ENCODE data around the gene CIAO1. TPM values are rescaled to one million over a fixed set of nuclear protein-coding genes. Genes with fewer than 3 reads are reported as not detected.
"Not testable (repeated sequence)": the region's sequence is repeated elsewhere in the genome, so short reads cannot be mapped to it uniquely, and the experiment has no call there.

The CIAO1 gene
- total RNA-seq: 10 to 100 TPM; 57.5 to 67.1 (median 60.6) TPM
- long read RNA-seq, donor 1, transcript CIAO1-203 (7 exons, 1,533 nt): major isoform, 96 of 128 reads
- long read RNA-seq, donor 1, partial matches to known transcripts: 8 of 128 reads
- long read RNA-seq, donor 1, other reads (novel, unspliced or antisense): 24 of 128 reads
- long read RNA-seq, donor 2, transcript CIAO1-203 (7 exons, 1,533 nt): major isoform, 65 of 79 reads
- long read RNA-seq, donor 2, partial matches to known transcripts: 1 of 79 reads
- long read RNA-seq, donor 2, other reads (novel, unspliced or antisense): 13 of 79 reads

- intact Hi-C loops (cut with DNase I, micrococcal nuclease): loop anchor here in 1 of 2 donors (10.0 kb wide), 1 partner anchor 61 kb away; the partner anchor contains the start of gene STARD7
- H3K9me3 ChIP-seq: no peaks in the 10 kb centered on the region
- TF ChIP-seq CTCF (IDR thresholded peaks at IDR 0.05): peak; percentile 17
- peaks cover 37% of the 10 kb centered on the region for H3K4me1 ChIP-seq (ENCODE audit: low read depth)
- H3K36me3 ChIP-seq (ENCODE audit: low read depth): peaks cover 3% of the 10 kb centered on the region
- H3K4me3 ChIP-seq: peak within 1 kb of the TSS; percentile 57
- peak; percentile 95 for ATAC-seq
- peak; percentile 97 to 100 (median 99) for DNase-seq
Measured at GRCh38 chr2:96265840-96266679, at the start of gene CIAO1, which contains the start of gene TMEM127. Gene CIAO1, plus strand, starts transcription at chr2:96266225. Its CDS starts 126 bp downstream, at chr2:96266351. Gene TMEM127, minus strand, starts transcription at chr2:96265997. Its CDS starts 616 bp downstream, at chr2:96265381.

GRCh38 chr2:96218508-96219131 is 47.4 kb upstream of the CIAO1 start:
- no peak for TF ChIP-seq CTCF (IDR thresholded peaks at IDR 0.05)
- H3K9me3 ChIP-seq: no peaks in the 10 kb centered on the region
- intact Hi-C loops (cut with DNase I, micrococcal nuclease): no loop called here
- ATAC-seq: no peak
- no peaks in the 10 kb centered on the region for H3K36me3 ChIP-seq (ENCODE audit: low read depth)
- no peak overlapping the region for H3K4me3 ChIP-seq
- no peak for DNase-seq
- no peaks in the 10 kb centered on the region for H3K4me1 ChIP-seq (ENCODE audit: low read depth)

GRCh38 chr2:96219959-96220358 is 46.1 kb upstream of the CIAO1 start:
- DNase-seq; intact Hi-C loops (cut with DNase I, micrococcal nuclease); H3K9me3 ChIP-seq; H3K36me3 ChIP-seq (ENCODE audit: low read depth); H3K4me3 ChIP-seq; H3K4me1 ChIP-seq (ENCODE audit: low read depth); ATAC-seq: not testable (repeated sequence)

- H3K36me3 ChIP-seq (ENCODE audit: low read depth); H3K4me3 ChIP-seq; H3K9me3 ChIP-seq; DNase-seq; intact Hi-C loops (cut with DNase I, micrococcal nuclease); H3K4me1 ChIP-seq (ENCODE audit: low read depth); ATAC-seq: not testable (repeated sequence)
Measured at GRCh38 chr2:96221106-96221505, 44.9 kb upstream of the CIAO1 start.

- Histone ChIP-seq H3K36me3 (ENCODE audit: low read depth) (no peaks in the 10 kb centered on the region), H3K9me3 (no peaks in the 10 kb centered on the region), H3K4me3 (no peak overlapping the region), H3K4me1 (ENCODE audit: low read depth) (no peaks in the 10 kb centered on the region)
- no peak for TF ChIP-seq CTCF (IDR thresholded peaks at IDR 0.05)
- ATAC-seq (peak; percentile 51), DNase-seq (no peak)
- intact Hi-C loops (cut with DNase I, micrococcal nuclease): no loop called here
Measured at GRCh38 chr2:96225016-96225533, 41.0 kb upstream of the CIAO1 start.

GRCh38 chr2:96231316-96231715 is 34.7 kb upstream of the CIAO1 start:
- no peak for TF ChIP-seq CTCF (IDR thresholded peaks at IDR 0.05)
- Histone ChIP-seq H3K4me1 (ENCODE audit: low read depth) (no peaks in the 10 kb centered on the region), H3K36me3 (ENCODE audit: low read depth) (no peaks in the 10 kb centered on the region), H3K9me3 (no peaks in the 10 kb centered on the region), H3K4me3 (no peak overlapping the region)
- DNase-seq: no peak
- intact Hi-C loops (cut with DNase I, micrococcal nuclease): no loop called here
- no peak for ATAC-seq
